MM.1S (cell line): Measurements from ENCODE around the gene PRM2.

Experiments
- EZH2phosphoT487 ChIP-seq: fragments of 300-600 bp; sonication (generic); IDR thresholded peaks from 2 replicates; pipeline ENCODE4 v1.6.1; 2018; ENCODE audit warnings: antibody characterized with exemption, low read length
- TF ChIP-seq, protein P1 (sequence below): fragments of 300-600 bp; sonication (generic); IDR thresholded peaks from 2 replicates; pipeline ENCODE4 v1.5.1; 2016; ENCODE audit warnings: antibody characterized with exemption, low read length, mixed read lengths

DNA sequence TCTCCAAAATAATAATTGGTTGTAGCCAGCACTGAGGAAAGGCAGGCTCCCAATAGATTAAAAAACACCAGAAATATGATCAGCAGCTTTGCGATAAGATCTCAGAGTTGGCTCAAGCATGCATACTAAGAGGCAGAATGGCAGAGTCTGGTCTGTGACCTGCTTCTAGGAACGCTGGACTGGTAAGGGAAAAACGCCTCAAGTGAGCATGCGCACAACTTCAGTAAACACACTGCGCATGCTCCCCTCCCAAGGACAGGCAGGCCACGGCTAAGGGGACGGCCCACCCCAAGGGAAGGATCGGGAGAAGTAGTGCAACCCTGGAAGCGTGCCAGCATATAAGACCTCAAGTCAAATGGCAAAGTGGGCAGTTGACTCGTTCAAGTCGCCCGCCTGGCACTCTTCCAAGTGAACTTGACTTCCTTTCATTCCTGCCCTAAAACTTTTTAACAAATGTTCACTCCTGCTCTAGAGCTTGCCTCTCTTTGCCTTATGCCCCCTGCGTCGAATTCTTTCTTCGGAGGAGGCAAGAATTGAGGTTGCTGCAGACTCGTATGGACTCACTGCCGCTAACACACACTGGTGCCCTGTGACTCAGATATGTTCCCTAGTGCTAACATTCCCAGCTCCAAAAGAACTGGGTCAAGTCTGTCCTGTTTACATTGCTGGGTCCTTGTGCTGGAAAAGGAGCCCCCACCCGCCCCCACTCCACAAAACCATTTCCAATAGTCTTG is 27.3 kb upstream of the PRM2 start:
- TF ChIP-seq, protein P1, sequence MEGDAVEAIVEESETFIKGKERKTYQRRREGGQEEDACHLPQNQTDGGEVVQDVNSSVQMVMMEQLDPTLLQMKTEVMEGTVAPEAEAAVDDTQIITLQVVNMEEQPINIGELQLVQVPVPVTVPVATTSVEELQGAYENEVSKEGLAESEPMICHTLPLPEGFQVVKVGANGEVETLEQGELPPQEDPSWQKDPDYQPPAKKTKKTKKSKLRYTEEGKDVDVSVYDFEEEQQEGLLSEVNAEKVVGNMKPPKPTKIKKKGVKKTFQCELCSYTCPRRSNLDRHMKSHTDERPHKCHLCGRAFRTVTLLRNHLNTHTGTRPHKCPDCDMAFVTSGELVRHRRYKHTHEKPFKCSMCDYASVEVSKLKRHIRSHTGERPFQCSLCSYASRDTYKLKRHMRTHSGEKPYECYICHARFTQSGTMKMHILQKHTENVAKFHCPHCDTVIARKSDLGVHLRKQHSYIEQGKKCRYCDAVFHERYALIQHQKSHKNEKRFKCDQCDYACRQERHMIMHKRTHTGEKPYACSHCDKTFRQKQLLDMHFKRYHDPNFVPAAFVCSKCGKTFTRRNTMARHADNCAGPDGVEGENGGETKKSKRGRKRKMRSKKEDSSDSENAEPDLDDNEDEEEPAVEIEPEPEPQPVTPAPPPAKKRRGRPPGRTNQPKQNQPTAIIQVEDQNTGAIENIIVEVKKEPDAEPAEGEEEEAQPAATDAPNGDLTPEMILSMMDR = no peak
- TF ChIP-seq EZH2phosphoT487 = no peak
